Coronary artery (tissue), 2 donors: Measurements from ENCODE around the gene NCOA7.
"Not testable (repeated sequence)": the region's sequence is repeated elsewhere in the genome, so short reads cannot be mapped to it uniquely, and the experiment has no call there.

ENCODE experiments used
- DNase-seq: peaks from one replicate; pipeline ENCODE4 v3.0.0-alpha.2; 2017; ENCODE audit warnings: low spot score
- H3K27ac ChIP-seq, 2 donors: fragments of 200-600 bp; sonication (generic); one replicate each; pipeline ENCODE4 v1.5.1; 2016 to 2019
- H3K4me3 ChIP-seq: fragments of 200-600 bp; sonication (generic); 2 replicates; pipeline ENCODE4 v1.5.1; 2016; ENCODE audit warnings: mild to moderate bottlenecking, moderate library complexity
- TF ChIP-seq, protein P1 (sequence below): fragments of 200-600 bp; sonication (generic); IDR thresholded peaks from one replicate; pipeline ENCODE4 v1.5.1; 2019; ENCODE audit warnings: antibody characterized with exemption

NCOA7 gene

GRCh38 chr6:125970760-125971159 lies 180.0 kb downstream of the NCOA7 start:
- Histone ChIP-seq H3K27ac (no peak overlapping the region), H3K4me3 (no peak overlapping the region)
- no peak for DNase-seq
- TF ChIP-seq, protein P1, sequence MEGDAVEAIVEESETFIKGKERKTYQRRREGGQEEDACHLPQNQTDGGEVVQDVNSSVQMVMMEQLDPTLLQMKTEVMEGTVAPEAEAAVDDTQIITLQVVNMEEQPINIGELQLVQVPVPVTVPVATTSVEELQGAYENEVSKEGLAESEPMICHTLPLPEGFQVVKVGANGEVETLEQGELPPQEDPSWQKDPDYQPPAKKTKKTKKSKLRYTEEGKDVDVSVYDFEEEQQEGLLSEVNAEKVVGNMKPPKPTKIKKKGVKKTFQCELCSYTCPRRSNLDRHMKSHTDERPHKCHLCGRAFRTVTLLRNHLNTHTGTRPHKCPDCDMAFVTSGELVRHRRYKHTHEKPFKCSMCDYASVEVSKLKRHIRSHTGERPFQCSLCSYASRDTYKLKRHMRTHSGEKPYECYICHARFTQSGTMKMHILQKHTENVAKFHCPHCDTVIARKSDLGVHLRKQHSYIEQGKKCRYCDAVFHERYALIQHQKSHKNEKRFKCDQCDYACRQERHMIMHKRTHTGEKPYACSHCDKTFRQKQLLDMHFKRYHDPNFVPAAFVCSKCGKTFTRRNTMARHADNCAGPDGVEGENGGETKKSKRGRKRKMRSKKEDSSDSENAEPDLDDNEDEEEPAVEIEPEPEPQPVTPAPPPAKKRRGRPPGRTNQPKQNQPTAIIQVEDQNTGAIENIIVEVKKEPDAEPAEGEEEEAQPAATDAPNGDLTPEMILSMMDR = no peak

- not testable (repeated sequence) for H3K4me3 ChIP-seq, H3K27ac ChIP-seq, DNase-seq
These were observed 181.7 kb downstream of the NCOA7 start for GRCh38 chr6:125972478-125972877.

DNA sequence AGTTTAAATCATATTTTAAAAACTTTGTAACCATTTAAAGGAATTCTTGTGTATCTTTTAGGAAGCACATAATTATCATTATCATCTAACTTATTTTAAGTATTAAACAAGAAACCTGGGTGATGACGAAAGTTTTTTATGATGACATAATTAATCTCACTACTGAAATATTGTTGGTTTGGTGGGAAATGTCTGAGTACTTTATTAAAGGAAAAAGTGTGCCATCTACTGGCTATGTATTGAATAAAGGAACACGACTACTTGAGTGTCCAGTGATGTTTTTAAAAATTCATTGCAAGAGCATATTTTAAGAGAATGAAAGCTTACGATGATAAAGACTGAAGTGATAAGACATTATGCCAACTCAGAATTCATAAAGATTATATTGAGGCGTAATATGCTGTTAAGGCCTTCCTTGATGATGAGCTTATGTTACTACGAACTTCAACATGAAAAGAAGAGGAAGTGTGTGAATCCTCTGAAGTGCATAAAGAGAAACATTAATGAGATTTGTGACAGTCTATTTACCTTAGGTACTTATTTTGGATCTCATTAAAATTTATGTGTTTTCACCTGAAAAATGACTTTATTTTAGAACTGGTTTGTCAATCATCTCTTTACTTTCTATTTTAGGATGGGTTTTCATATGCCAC lies 183.6 kb downstream of the NCOA7 start:
- H3K4me3 ChIP-seq = no peak overlapping the region
- TF ChIP-seq, protein P1 = peak; percentile 35
- no peak overlapping the region for H3K27ac ChIP-seq
- DNase-seq = no peak

- Histone ChIP-seq H3K4me3 (no peak overlapping the region), H3K27ac (no peak overlapping the region)
- no peak for DNase-seq
- TF ChIP-seq, protein P1 = no peak
These were observed 188.3 kb downstream of the NCOA7 start for GRCh38 chr6:125979101-125979500.
